Activated naive CD4-positive, alpha-beta T cell treated with anti-CD3 and anti-CD28 coated beads, Interleukin-2, amount 50 U/mL, for 24 hours (primary cell): ENCODE results near the gene KBTBD13.

Source experiments
- H3K27ac Mint-ChIP-seq: one replicate; pipeline ENCODE4 v1.8.0; 2021; ENCODE audit warnings: mild to moderate bottlenecking, mixed read lengths
- H3K27me3 Mint-ChIP-seq: one replicate; pipeline ENCODE4 v1.8.0; 2021; ENCODE audit warnings: mixed read lengths
- H3K36me3 Mint-ChIP-seq: one replicate; pipeline ENCODE4 v1.8.0; 2021; ENCODE audit warnings: mixed read lengths
- H3K4me1 Mint-ChIP-seq: one replicate; pipeline ENCODE4 v1.8.0; 2021; ENCODE audit warnings: mixed read lengths
- H3K4me3 Mint-ChIP-seq: one replicate; pipeline ENCODE4 v1.8.0; 2021; ENCODE audit warnings: mild to moderate bottlenecking, mixed read lengths
- H3K9me3 Mint-ChIP-seq: one replicate; pipeline ENCODE4 v1.8.0; 2021; ENCODE audit warnings: mixed read lengths

The KBTBD13 gene

DNA sequence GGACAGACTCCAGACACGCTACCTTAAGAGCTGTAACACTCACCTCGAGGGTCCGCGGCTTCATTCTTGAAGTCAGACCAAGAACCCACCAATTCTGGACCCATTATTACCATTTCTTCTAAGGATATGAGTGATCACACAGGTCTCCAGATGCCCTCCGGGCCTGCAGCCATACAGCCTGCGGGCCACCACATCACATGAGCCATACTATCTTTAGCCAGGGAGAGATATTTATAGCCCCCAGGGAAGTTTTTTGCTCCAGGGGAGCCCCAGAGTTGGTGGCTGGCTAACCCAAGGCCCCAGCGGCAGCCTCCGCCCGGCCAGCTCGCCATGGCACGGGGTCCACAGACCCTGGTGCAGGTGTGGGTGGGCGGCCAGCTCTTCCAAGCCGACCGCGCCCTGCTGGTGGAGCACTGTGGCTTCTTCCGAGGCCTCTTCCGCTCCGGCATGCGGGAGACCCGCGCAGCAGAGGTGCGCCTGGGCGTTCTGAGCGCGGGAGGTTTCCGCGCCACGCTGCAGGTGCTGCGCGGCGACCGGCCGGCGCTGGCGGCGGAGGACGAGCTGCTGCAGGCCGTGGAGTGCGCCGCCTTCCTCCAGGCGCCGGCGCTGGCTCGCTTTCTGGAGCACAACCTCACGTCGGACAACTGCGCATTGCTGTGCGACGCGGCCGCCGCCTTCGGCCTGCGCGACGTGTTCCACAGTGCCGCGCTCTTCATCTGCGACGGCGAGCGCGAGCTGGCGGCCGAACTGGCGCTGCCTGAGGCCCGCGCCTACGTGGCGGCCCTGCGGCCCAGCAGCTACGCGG lies at the start of gene KBTBD13:
KBTBD13 (plus strand) TSS at position 261 of the 805 bp plus-strand sequence; CDS start at position 331, 70 bp downstream.
- no peak within 1 kb of the TSS for H3K4me3 Mint-ChIP-seq
- no peaks in the 10 kb centered on the region for H3K36me3 Mint-ChIP-seq
- H3K27ac Mint-ChIP-seq, result no peak within 1 kb of the TSS
- no peaks in the 10 kb centered on the region for H3K9me3 Mint-ChIP-seq
- peaks cover 10% of the 10 kb centered on the region for H3K4me1 Mint-ChIP-seq
- H3K27me3 Mint-ChIP-seq, result peaks cover 17% of the 10 kb centered on the region

DNA sequence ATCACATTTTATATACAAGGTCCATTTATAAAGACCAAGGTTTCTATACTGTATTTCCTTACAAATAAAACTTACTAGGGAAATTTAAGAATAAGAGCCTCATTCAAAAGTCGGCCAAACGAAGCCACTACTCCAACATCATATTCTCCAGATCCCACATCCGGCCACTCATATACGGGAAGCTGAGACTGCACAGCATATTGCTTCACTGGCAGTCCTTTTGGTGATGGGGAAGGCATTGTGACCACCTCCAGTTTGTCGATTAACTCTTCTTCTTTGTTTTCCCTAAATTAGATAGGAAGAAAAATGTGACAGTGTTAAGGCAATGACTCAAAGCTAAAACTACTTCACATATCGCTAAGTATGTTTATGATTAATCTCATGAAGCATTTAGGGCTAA lies 49.8 kb upstream of the KBTBD13 start:
- Mint-ChIP-seq H3K4me3 (no peak overlapping the region), H3K36me3 (peaks cover 10% of the 10 kb centered on the region), H3K4me1 (peaks cover 12% of the 10 kb centered on the region), H3K27ac (no peak overlapping the region), H3K9me3 (no peaks in the 10 kb centered on the region), H3K27me3 (no peaks in the 10 kb centered on the region)

DNA sequence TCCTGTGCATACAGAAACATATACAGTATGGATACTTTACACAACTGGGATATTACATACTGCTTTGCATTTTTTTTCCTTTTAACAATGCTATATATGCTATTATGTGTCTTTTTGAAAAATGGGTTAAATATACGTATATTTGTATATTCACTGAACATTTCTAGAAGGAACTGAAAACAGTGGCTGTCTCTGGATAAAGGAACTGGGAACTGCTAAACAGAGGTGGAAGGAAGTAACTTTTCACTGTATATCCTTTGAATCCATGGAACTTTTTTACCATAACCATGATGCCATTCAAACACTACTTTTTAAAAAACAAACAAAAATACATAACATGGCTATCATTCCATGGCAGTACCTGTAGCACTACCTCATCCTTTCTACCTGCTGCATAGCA lies 49.0 kb upstream of the KBTBD13 start:
- Mint-ChIP-seq H3K27me3 (peaks cover 2% of the 10 kb centered on the region), H3K4me3 (peak overlapping the region; percentile 92), H3K27ac (no peak overlapping the region), H3K9me3 (no peaks in the 10 kb centered on the region), H3K36me3 (peaks cover 10% of the 10 kb centered on the region), H3K4me1 (peaks cover 12% of the 10 kb centered on the region)

DNA sequence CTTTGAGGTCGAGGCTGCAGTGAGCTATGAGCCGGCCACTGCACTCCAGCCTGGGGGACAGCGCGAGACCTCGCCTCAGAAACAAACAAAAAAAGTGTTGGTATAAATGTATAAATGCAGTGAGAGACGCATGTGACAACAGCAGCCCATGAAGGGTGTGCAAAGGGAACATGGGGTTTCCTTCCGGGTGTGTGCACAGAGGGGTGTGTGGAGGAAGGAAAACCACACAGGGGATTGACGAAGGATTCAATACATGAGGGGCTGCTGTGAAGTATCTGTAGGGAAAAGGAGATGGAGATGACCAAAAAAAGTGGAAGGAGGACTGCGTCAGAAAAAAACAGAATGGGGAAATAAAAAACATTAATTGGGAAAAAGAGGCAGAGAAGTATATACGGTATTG lies 48.2 kb upstream of the KBTBD13 start:
- Mint-ChIP-seq H3K36me3 (peaks cover 9% of the 10 kb centered on the region), H3K9me3 (no peaks in the 10 kb centered on the region), H3K27me3 (peaks cover 2% of the 10 kb centered on the region), H3K4me3 (peak overlapping the region; percentile 92), H3K4me1 (peaks cover 12% of the 10 kb centered on the region), H3K27ac (peak overlapping the region; percentile 75)

DNA sequence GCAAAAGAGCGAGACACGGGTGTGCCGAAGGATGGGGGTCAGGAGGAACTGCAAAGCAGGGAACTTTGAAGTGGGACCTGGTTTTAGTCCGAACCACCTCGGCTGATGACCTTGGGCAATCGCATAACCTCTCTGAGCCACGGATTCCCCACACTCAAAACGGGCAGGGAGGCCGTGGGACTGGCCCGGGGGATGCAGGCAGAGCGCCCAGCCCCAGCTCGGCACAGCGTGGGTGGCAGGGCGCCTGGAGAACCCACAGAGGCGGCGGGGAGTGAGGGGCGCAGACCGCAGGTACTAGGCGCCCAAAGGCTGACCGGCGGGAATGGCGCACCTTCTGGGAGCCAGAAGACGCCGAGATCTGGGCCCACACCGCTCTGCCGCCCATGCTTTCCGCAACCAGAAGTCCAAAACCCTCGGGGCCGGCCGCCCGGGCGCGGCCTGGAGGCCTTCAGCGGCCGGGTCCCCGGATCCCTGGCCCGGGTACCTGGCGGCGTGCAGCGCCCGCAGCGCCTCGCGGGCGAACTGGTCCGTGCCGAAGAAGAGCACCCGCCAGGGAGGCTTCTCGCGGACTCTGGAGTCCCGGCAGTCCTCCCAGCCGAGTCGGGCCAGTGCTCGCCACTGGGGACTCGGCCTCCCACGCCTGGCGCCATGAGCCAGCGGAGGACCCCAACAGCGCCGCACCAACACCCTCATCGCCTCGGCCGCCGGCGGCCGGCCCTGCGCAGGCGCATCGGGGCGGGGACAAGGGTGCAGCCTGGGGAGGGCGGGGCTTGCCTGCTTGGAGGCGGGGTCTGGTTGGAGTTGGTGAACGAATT lies 47.4 kb upstream of the KBTBD13 start, which contains the start of gene MTFMT:
MTFMT (minus strand) TSS at position 719 of the 815 bp plus-strand sequence; CDS start at position 693, 26 bp downstream.
- peak within 1 kb of the TSS; percentile 92 for H3K4me3 Mint-ChIP-seq
- H3K9me3 Mint-ChIP-seq, result no peaks in the 10 kb centered on the region
- H3K27me3 Mint-ChIP-seq, result peaks cover 2% of the 10 kb centered on the region

DNA sequence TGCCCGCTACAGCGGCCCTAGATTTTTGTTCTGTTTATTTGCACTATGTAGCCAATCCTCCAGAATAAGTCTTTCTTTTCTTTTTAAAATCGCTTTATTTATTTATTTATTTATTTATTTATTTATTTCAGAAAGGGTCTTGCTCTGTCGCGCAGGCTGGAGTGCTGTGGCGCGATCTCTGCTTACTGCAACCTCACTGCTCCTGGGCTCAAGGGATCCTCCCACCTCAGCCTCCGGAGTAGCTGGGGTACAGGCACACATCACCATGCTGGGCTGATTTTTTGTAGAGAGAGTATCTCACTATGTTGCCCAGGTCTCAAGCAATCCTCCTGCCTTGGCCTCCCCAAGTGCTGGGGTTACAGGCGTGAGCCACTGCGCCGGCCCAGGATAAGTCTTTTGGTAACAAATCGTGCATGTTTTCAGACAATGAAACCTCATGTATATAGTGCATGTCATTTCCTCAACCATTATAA lies 46.8 kb upstream of the KBTBD13 start:
- no peaks in the 10 kb centered on the region for H3K9me3 Mint-ChIP-seq
- peaks cover 5% of the 10 kb centered on the region for H3K36me3 Mint-ChIP-seq
- peak overlapping the region; percentile 92 for H3K4me3 Mint-ChIP-seq
- peaks cover 20% of the 10 kb centered on the region for H3K4me1 Mint-ChIP-seq
- H3K27me3 Mint-ChIP-seq, result peaks cover 2% of the 10 kb centered on the region
- no peak overlapping the region for H3K27ac Mint-ChIP-seq

More for the DNA sequence above, 47.4 kb upstream of the KBTBD13 start, which contains the start of gene MTFMT:
- H3K4me1 Mint-ChIP-seq, result peaks cover 18% of the 10 kb centered on the region
- H3K36me3 Mint-ChIP-seq, result peaks cover 9% of the 10 kb centered on the region
- H3K27ac Mint-ChIP-seq, result peak within 1 kb of the TSS; percentile 75

DNA sequence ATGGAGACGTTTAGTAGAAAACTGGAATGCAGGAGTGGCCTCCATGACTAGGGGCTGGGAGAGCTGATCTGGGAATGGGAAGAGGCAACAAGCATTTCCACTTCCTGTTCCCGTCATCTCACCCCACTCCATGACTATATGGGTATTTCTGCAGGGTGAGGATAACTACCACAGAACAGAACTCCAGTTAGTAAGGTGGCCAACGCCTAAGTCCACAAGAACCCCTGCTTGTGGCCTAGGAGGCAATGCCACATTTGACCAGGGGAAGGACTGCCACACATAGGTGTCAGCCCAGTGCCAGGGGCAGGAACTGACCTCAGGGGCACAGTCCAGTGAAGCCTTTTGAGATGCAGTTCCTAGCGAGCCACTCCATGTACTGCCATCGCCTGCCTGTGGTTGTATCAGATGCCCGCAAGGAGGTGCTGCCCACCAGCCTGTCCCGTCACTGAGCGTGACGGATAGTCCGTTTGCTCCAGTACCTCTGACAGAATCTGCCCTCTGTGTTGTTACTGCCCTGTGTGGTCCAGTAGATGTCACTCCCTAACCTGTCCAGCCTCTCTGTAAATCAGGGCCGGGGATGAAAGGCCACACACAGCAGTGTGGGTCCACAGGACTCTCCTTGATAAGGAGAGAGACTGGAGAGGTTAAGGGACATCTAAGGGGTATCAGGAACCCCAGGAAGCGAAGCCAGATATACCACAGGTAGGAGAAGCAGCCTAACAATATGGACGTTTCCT lies 43.6 kb upstream of the KBTBD13 start:
- Mint-ChIP-seq H3K4me3 (no peak overlapping the region), H3K27me3 (peaks cover 2% of the 10 kb centered on the region), H3K36me3 (no peaks in the 10 kb centered on the region), H3K4me1 (peaks cover 16% of the 10 kb centered on the region), H3K9me3 (no peaks in the 10 kb centered on the region), H3K27ac (no peak overlapping the region)

DNA sequence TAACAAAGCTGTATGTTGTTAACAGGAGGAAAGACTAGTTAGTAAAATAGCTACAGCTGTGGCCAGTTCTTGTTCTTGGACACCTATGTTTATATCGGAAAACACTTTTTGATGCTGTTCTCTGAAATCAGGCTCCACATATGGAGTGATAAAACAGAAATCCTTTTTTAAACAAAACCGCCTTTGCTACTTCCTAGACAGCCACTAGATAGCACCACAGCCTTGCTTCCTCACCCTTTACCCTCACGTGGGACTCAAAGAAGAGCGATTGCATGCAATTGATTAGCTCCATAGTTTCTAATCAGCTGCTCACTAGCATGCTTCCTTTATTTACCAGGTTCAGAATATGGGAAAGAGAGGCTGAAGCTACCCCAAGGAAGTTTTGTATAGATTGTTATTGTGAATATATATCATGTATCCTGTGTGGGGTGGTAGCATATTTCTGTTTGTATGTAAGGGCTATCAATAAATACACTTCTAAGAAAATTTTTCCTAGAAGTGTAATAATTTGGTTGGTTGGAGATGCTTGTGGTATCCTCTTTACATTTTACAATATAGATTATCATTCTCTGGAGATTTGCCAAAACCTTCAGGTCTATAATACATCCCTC lies 42.8 kb upstream of the KBTBD13 start:
- H3K27me3 Mint-ChIP-seq, result peaks cover 2% of the 10 kb centered on the region

DNA sequence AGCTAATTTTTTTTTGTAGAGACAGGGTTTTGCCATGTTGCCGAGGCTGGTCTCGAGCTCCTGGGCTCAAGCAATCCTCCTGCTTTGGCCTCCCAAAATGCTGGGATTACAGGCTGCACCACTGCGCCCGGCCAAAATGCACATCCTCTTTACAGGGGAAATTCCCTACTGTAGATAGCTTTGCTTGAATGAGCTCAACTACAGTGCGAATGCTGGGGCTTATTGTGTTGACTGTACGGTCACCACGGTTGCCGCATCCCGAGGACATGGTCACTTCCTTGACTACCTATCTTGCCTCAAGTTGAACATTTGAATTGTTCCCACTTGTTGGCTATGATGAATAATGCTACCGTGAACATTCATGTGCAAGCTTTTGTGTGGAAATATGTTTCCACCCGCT lies 41.8 kb upstream of the KBTBD13 start:
- H3K27me3 Mint-ChIP-seq, result peaks cover 2% of the 10 kb centered on the region
- H3K27ac Mint-ChIP-seq, result no peak overlapping the region
- H3K36me3 Mint-ChIP-seq, result no peaks in the 10 kb centered on the region
- H3K9me3 Mint-ChIP-seq, result no peaks in the 10 kb centered on the region
- no peak overlapping the region for H3K4me3 Mint-ChIP-seq
- H3K4me1 Mint-ChIP-seq, result peaks cover 9% of the 10 kb centered on the region

More for the DNA sequence above, 42.8 kb upstream of the KBTBD13 start:
- peaks cover 9% of the 10 kb centered on the region for H3K4me1 Mint-ChIP-seq
- no peak overlapping the region for H3K4me3 Mint-ChIP-seq
- H3K27ac Mint-ChIP-seq, result no peak overlapping the region
- H3K36me3 Mint-ChIP-seq, result no peaks in the 10 kb centered on the region
- H3K9me3 Mint-ChIP-seq, result no peaks in the 10 kb centered on the region

DNA sequence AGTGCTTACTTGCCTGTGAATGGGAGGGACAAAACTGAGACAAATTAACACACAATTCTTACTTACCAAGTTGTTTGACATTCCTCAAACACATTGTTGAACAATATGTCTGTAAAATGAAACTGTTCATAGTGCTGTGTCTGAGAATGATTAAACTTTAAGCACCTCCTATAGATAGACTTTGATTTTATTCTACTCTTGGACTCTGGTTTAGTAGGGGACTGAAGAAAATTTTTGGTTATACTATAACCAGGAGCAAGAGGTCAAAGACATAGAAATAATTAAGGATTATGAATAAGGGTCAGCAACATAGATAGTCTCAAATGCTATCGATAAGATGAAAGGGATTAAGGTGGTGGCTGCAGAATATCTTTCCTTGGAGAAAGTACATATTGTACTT lies 39.2 kb upstream of the KBTBD13 start:
- H3K27me3 Mint-ChIP-seq, result no peaks in the 10 kb centered on the region
- no peaks in the 10 kb centered on the region for H3K9me3 Mint-ChIP-seq
- peaks cover 9% of the 10 kb centered on the region for H3K4me1 Mint-ChIP-seq
- no peak overlapping the region for H3K4me3 Mint-ChIP-seq
- H3K27ac Mint-ChIP-seq, result no peak overlapping the region
- no peaks in the 10 kb centered on the region for H3K36me3 Mint-ChIP-seq

DNA sequence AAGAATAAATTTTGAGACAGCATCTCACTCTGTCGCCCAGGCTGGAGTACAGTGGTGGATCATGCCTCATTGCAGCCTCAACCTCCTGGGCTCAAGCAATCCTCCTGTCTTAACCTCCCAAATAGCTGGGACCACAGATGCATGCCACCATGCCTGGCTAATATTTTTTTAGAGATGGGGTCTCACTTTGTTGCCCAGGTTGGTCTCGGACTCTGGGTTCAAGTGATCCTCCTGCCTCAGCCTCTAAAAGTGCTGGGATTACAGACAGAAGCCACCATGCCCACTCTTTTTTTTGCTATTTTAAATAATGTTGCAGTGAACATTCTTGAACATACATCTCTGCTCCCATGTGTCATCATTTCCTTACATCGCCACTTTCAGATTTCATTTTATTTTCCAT lies 38.1 kb upstream of the KBTBD13 start:
- Mint-ChIP-seq H3K4me3 (no peak overlapping the region), H3K4me1 (peaks cover 9% of the 10 kb centered on the region), H3K36me3 (no peaks in the 10 kb centered on the region), H3K27ac (no peak overlapping the region), H3K9me3 (no peaks in the 10 kb centered on the region), H3K27me3 (no peaks in the 10 kb centered on the region)

DNA sequence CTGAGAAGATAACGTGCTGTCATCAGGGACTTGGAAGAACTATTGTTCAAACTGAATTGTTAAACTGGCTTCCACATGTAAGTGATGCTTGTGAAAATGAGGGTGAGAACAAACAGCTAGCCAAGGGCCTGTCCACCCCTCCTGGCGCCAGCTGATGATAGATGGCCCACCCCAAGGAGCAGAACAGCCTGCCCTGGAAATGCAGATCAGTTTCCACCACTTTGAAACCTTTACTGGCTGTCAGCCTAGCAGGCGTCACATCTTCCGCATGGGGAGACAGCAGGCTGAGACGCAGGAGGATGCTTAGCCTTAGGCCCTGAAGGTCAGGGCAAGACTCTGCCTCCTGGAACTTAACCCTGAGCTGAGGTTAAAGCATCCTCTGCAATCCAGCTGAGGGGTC lies 37.7 kb upstream of the KBTBD13 start:
- no peaks in the 10 kb centered on the region for H3K36me3 Mint-ChIP-seq
- no peak overlapping the region for H3K27ac Mint-ChIP-seq

DNA sequence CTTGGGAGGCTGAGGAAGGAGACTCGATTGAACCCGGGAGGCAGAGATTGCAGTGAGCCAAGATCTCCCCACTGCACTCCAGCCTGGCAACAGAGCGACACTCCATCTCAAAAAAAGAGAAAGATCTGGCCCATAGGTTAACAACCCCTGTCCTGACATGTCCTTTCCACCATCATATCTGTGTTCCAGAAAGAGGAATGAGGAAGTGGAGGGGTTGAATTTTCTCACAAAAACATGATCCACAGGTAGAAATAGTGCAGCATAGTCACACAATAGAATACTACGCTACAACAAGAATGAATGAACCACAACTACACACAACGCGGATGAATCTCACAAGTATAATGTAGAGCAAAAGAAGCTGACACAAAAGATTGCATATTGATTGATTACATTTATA lies 36.1 kb upstream of the KBTBD13 start:
- no peaks in the 10 kb centered on the region for H3K4me1 Mint-ChIP-seq
- H3K36me3 Mint-ChIP-seq, result no peaks in the 10 kb centered on the region
- H3K27me3 Mint-ChIP-seq, result no peaks in the 10 kb centered on the region
- H3K27ac Mint-ChIP-seq, result no peak overlapping the region
- H3K4me3 Mint-ChIP-seq, result no peak overlapping the region
- no peaks in the 10 kb centered on the region for H3K9me3 Mint-ChIP-seq

More for the DNA sequence above, 37.7 kb upstream of the KBTBD13 start:
- no peaks in the 10 kb centered on the region for H3K27me3 Mint-ChIP-seq
- no peak overlapping the region for H3K4me3 Mint-ChIP-seq
- no peaks in the 10 kb centered on the region for H3K9me3 Mint-ChIP-seq
- peaks cover 5% of the 10 kb centered on the region for H3K4me1 Mint-ChIP-seq

DNA sequence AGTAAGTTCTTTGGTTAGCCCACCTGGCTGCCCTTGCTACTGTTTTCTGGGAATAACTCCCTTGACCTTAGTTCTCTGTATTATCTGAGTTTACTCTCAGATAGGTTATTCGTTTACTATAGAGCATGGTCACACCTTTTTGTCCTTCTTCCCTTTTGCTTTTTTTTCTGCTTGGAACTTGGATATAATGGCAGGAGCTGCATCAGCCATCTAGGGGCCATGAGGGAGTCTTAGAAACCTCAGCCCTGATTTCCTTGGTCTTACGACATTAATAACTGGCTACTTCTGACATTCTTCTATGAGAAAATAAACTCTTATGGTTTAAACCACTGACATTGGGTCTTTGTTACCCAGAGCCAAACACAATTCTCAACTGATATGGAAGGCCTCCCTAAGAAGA lies 34.8 kb upstream of the KBTBD13 start:
- H3K27ac Mint-ChIP-seq, result no peak overlapping the region

DNA sequence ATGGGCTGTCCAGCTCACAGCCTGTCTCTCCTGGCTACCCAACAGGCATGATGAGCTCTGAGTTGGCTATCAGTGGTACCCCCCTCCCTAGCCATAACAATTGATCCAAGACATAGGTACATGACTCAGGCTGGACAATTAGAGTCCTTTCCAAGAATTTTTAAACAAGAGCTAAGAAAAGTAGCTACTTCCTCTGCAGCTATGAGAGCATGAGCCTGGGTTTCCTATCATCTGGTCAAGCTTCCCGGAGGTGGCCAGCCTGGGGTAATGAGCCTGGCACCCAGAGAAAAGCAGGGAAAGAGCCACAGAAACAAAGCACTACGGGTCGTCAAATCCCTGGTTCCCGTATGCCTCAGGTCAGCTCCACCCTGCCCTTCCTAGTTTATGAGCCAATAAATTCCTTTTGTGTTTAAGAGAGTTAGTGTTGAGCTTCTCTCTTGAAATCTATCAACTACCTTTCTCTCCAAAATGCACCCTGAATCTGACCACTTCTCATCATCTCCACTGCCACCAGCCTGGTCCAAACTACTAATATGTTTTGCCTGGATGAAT lies 33.7 kb upstream of the KBTBD13 start:
- Mint-ChIP-seq H3K4me3 (no peak overlapping the region), H3K27ac (no peak overlapping the region), H3K9me3 (no peaks in the 10 kb centered on the region), H3K27me3 (no peaks in the 10 kb centered on the region), H3K4me1 (no peaks in the 10 kb centered on the region), H3K36me3 (no peaks in the 10 kb centered on the region)

More for the DNA sequence above, 34.8 kb upstream of the KBTBD13 start:
- H3K27me3 Mint-ChIP-seq, result no peaks in the 10 kb centered on the region
- no peaks in the 10 kb centered on the region for H3K36me3 Mint-ChIP-seq
- H3K4me3 Mint-ChIP-seq, result no peak overlapping the region
- H3K9me3 Mint-ChIP-seq, result no peaks in the 10 kb centered on the region
- no peaks in the 10 kb centered on the region for H3K4me1 Mint-ChIP-seq
